ENCODE results near the gene SCYL2.

SCYL2 gene

GRCh38 chr12:100265732-100266584, 1.0 kb upstream of the SCYL2 start:
- ATAC-seq: peak; percentile 2; the same call in 2 of the 3 replicates
- TF ChIP-seq ZC3H10 (CRISPR knock-in tag; IDR thresholded peaks at IDR 0.05): no peak
- TF ChIP-seq ZFP30 (CRISPR knock-in tag; IDR thresholded peaks at IDR 0.05): no peak
- TF ChIP-seq RARB (CRISPR knock-in tag; IDR thresholded peaks at IDR 0.05): no peak
- no peak for TF ChIP-seq CREB5 (CRISPR knock-in tag; IDR thresholded peaks at IDR 0.05; ENCODE audit: low read depth)
- no peak for TF ChIP-seq TCF4 (CRISPR knock-in tag; IDR thresholded peaks at IDR 0.05; ENCODE audit: borderline replicate concordance)
- TF ChIP-seq ISL1 (CRISPR knock-in tag; IDR thresholded peaks at IDR 0.05): no peak
- TF ChIP-seq ZNF8 (CRISPR knock-in tag; IDR thresholded peaks at IDR 0.05): no peak
- no peak for TF ChIP-seq ZNF70 (CRISPR knock-in tag; IDR thresholded peaks at IDR 0.05)
- no peak for TF ChIP-seq ARNTL (CRISPR knock-in tag; IDR thresholded peaks at IDR 0.05; ENCODE audit: borderline replicate concordance, low read depth)
- no peak for TF ChIP-seq PATZ1 (CRISPR knock-in tag; IDR thresholded peaks at IDR 0.05; ENCODE audit: borderline replicate concordance)

GRCh38 chr12:100266585-100266834, 467 bp upstream of the SCYL2 start:
- ATAC-seq: peak; percentile 89
- TF ChIP-seq TCF4 (CRISPR knock-in tag; IDR thresholded peaks at IDR 0.05; ENCODE audit: borderline replicate concordance) (no peak), TSHZ2 (CRISPR knock-in tag; IDR thresholded peaks at IDR 0.05) (no peak), PPARA (CRISPR knock-in tag; IDR thresholded peaks at IDR 0.05; ENCODE audit: borderline replicate concordance) (no peak), RARB (CRISPR knock-in tag; IDR thresholded peaks at IDR 0.05) (no peak), OSR1 (CRISPR knock-in tag; IDR thresholded peaks at IDR 0.05) (no peak), PATZ1 (CRISPR knock-in tag; IDR thresholded peaks at IDR 0.05; ENCODE audit: borderline replicate concordance) (no peak), ZFP30 (CRISPR knock-in tag; IDR thresholded peaks at IDR 0.05) (no peak), BACH2 (CRISPR knock-in tag; IDR thresholded peaks at IDR 0.05; ENCODE audit: borderline replicate concordance) (no peak), CSDC2 (CRISPR knock-in tag; IDR thresholded peaks at IDR 0.05) (no peak), ZNF8 (CRISPR knock-in tag; IDR thresholded peaks at IDR 0.05) (no peak), ESRRG (CRISPR knock-in tag; IDR thresholded peaks at IDR 0.05) (no peak), TOX (CRISPR knock-in tag; IDR thresholded peaks at IDR 0.05; ENCODE audit: borderline replicate concordance) (no peak)

- ATAC-seq: peak; percentile 37
Measured at GRCh38 chr12:100267603-100268281, 765 bp downstream of the SCYL2 start.

More at GRCh38 chr12:100267603-100268281, 765 bp downstream of the SCYL2 start:
- no peak for TF ChIP-seq OSR1 (CRISPR knock-in tag; IDR thresholded peaks at IDR 0.05)
- no peak for TF ChIP-seq PATZ1 (CRISPR knock-in tag; IDR thresholded peaks at IDR 0.05; ENCODE audit: borderline replicate concordance)
- peak; percentile 96 for TF ChIP-seq ZNF70 (CRISPR knock-in tag; IDR thresholded peaks at IDR 0.05)
